Erythroblast (primary cell): Measurements from ENCODE around the gene PLD3.
"Not testable (repeated sequence)": the region's sequence is repeated elsewhere in the genome, so short reads cannot be mapped to it uniquely, and the experiment has no call there.

Experiments
- GATA1 ChIP-seq: IDR thresholded peaks from 2 replicates; pipeline ENCODE4 v1.6.1; 2011; ENCODE audit warnings: low read depth, mild to moderate bottlenecking, control low read depth, low read length, moderate library complexity
- POLR2A ChIP-seq: IDR thresholded peaks from 2 replicates; pipeline ENCODE4 v1.6.1; 2011; ENCODE audit warnings: mild to moderate bottlenecking, low read length

DNA sequence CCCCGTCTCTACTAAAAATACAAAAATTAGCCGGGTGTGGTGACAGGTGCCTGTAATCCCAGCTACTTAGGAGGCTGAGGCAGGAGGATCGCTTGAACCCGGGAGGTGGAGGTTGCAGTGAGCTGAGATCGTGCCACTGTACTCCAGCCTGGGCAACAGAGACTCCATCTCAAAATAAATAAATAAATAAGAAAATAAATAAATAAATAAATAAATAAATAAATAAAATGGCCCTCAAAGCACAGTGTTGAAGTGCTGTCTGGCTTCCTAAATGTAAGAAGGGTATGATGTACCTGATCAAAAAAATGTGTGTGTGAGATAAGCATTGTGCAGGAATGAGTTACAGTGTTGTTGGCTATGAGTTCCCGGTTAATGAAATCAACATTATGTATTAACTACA is 15.4 kb upstream of the PLD3 start:
- TF ChIP-seq POLR2A, GATA1: not testable (repeated sequence)
